A673 (cell line): ENCODE data around the gene SPOCD1. TPM values are rescaled to one million over a fixed set of nuclear protein-coding genes. Genes with fewer than 3 reads are reported as not detected.

Experiments used
- BruUV-seq: library from RNA; stranded (reverse); fragments of 400-500 nt; replicated peaks from 2 replicates; lab custom pipeline; 2021; lab: Mats Ljungman, UMichigan
- CTCF ChIA-PET: fragments of 300-600 bp; sonication (Branson Sonifier 250); formaldehyde crosslinking; loops from one replicate; lab custom pipeline; 2022; ENCODE audit warnings: antibody characterized with exemption; lab: Charles Lee
- POLR2A ChIA-PET: fragments of 300-600 bp; sonication (Branson Sonifier 250); formaldehyde crosslinking; loops from one replicate; lab custom pipeline; 2022; ENCODE audit warnings: antibody characterized with exemption; ENCODE audit not compliant: low non-redundant PET; lab: Charles Lee
- DNase-seq: peaks from one replicate; pipeline ENCODE4 v3.0.0-alpha.2; 2015; ENCODE audit warnings: low spot score
- H3K27ac ChIP-seq: fragments of 200-600 bp; sonication (generic); 2 replicates; pipeline ENCODE4 v1.5.1; 2016; ENCODE audit warnings: mixed run types, low read depth, mild to moderate bottlenecking, mixed read lengths, antibody characterized with exemption, low read length; ENCODE audit not compliant: poor library complexity, severe bottlenecking
- H3K27me3 ChIP-seq: fragments of 200-600 bp; sonication (generic); replicated peaks from 2 replicates; pipeline ENCODE4 v1.6.1; 2017; ENCODE audit warnings: mixed run types, low read depth, mild to moderate bottlenecking, mixed read lengths, antibody characterized with exemption, low read length; ENCODE audit not compliant: insufficient read depth, poor library complexity
- H3K36me3 ChIP-seq: fragments of 200-600 bp; sonication (generic); 2 replicates; pipeline ENCODE4 v1.6.1; 2016; ENCODE audit warnings: mixed run types, mild to moderate bottlenecking, mixed read lengths, antibody characterized with exemption, low read length; ENCODE audit not compliant: insufficient read depth, poor library complexity, severe bottlenecking
- H3K4me1 ChIP-seq: fragments of 200-600 bp; sonication (generic); 2 replicates; pipeline ENCODE4 v1.6.1; 2017; ENCODE audit warnings: mixed run types, mild to moderate bottlenecking, mixed read lengths, antibody characterized with exemption, low read length; ENCODE audit not compliant: insufficient read depth, poor library complexity, severe bottlenecking
- H3K4me3 ChIP-seq: fragments of 200-600 bp; sonication (generic); 2 replicates; pipeline ENCODE4 v1.5.1; 2016; ENCODE audit warnings: low read depth, mixed run types, mild to moderate bottlenecking, mixed read lengths, low read length; ENCODE audit not compliant: poor library complexity, severe bottlenecking
- H3K9me3 ChIP-seq: fragments of 200-600 bp; sonication (generic); 2 replicates; pipeline ENCODE4 v1.6.1; 2016; ENCODE audit warnings: mixed run types, low read depth, mild to moderate bottlenecking, mixed read lengths, antibody characterized with exemption, low read length; ENCODE audit not compliant: poor library complexity, severe bottlenecking
- CTCF ChIP-seq: fragments of 300-800, 200-600 bp; sonication (generic); conservative IDR thresholded peaks from 2 replicates; pipeline ENCODE4 v1.5.1; 2017; ENCODE audit warnings: low read depth, mild to moderate bottlenecking, antibody characterized with exemption, low read length, moderate library complexity, mixed read lengths
- EZH2 ChIP-seq: fragments of 200-600 bp; sonication (generic); IDR thresholded peaks from 2 replicates; pipeline ENCODE4 v1.6.1; 2017; ENCODE audit warnings: borderline replicate concordance, low read depth, mild to moderate bottlenecking, mixed read lengths, antibody characterized with exemption, low read length; ENCODE audit not compliant: poor library complexity, severe bottlenecking
- intact Hi-C: fragments of 100-400 bp; cut with micrococcal nuclease; formaldehyde crosslinking; loops from one replicate; pipeline ENCODE4 v1.10.0; 2022; ENCODE audit not compliant: unreplicated experiment
- total RNA-seq: library from RNA; stranded (reverse); gene quantifications from 2 replicates; pipeline ENCODE4 v1.2.3, GENCODE V29; 2021

Gene SPOCD1
- total RNA-seq, 1 experiment from 2014 or later = 0.58 TPM

GRCh38 chr1:31767225-31767624, 48.6 kb downstream of the SPOCD1 start:
- H3K4me1 ChIP-seq = peaks cover 15% of the 10 kb centered on the region
- H3K27ac ChIP-seq = no peak overlapping the region
- CTCF ChIA-PET = no interaction called here
- no peak for TF ChIP-seq EZH2
- TF ChIP-seq CTCF = no peak
- no peak overlapping the region for H3K4me3 ChIP-seq
- DNase-seq = no peak
- no TSS peak for BruUV-seq
- H3K36me3 ChIP-seq = no peaks in the 10 kb centered on the region
- H3K27me3 ChIP-seq = peaks cover 7% of the 10 kb centered on the region
- POLR2A ChIA-PET = no interaction called here
- H3K9me3 ChIP-seq = no peaks in the 10 kb centered on the region
- intact Hi-C loops = no loop called here

GRCh38 chr1:31765516-31765915, 50.3 kb downstream of the SPOCD1 start:
- H3K9me3 ChIP-seq = no peaks in the 10 kb centered on the region
- ChIA-PET POLR2A (no interaction called here), CTCF (interaction anchor here (2.1 kb wide), 1 partner anchor 24 kb away, joined by 10 read pairs; no protein-coding TSS in a partner anchor)
- no peaks in the 10 kb centered on the region for H3K36me3 ChIP-seq
- H3K4me3 ChIP-seq = no peak overlapping the region
- no peaks in the 10 kb centered on the region for H3K27me3 ChIP-seq
- H3K4me1 ChIP-seq = peaks cover 27% of the 10 kb centered on the region
- TF ChIP-seq CTCF = no peak
- no peak for TF ChIP-seq EZH2
- no peak for DNase-seq
- BruUV-seq = no TSS peak
- intact Hi-C loops = no loop called here
- no peak overlapping the region for H3K27ac ChIP-seq

- H3K4me1 ChIP-seq = peaks cover 31% of the 10 kb centered on the region
- no peak overlapping the region for H3K4me3 ChIP-seq
- no peaks in the 10 kb centered on the region for H3K36me3 ChIP-seq
- intact Hi-C loops = no loop called here
- TF ChIP-seq CTCF = peak; percentile 28
- no peak for TF ChIP-seq EZH2
- no peaks in the 10 kb centered on the region for H3K9me3 ChIP-seq
- ChIA-PET CTCF (interaction anchor here (2.1 to 3.6 kb wide), 2 partner anchors 24 to 199 kb away, joined by 10 to 15 read pairs; no protein-coding TSS in a partner anchor), POLR2A (no interaction called here)
- no peaks in the 10 kb centered on the region for H3K27me3 ChIP-seq
- H3K27ac ChIP-seq = no peak overlapping the region
- peak; percentile 41 for DNase-seq
- no TSS peak for BruUV-seq
Measured at GRCh38 chr1:31765041-31765467, 50.8 kb downstream of the SPOCD1 start.
